Neural cell (in vitro differentiated cells): ENCODE measurements around the gene PCDHAC2. TPM values are rescaled to one million over a fixed set of nuclear protein-coding genes. Genes with fewer than 3 reads are reported as not detected.

ENCODE experiments used
- H2AFZ ChIP-seq: fragments of 200-600, 300-800 bp; sonication (generic), shearing (Covaris generic); 2 replicates; pipeline ENCODE4 v1.6.0; 2014; ENCODE audit warnings: low read depth, mild to moderate bottlenecking, antibody characterized with exemption, low read length, moderate library complexity
- H3F3A ChIP-seq: fragments of 200-600 bp; shearing (Covaris generic); 2 replicates; pipeline ENCODE4 v1.6.1; 2016; ENCODE audit warnings: mild to moderate bottlenecking, moderate library complexity, mixed read lengths, antibody characterized with exemption, low read length; ENCODE audit not compliant: insufficient read depth, poor library complexity, severe bottlenecking
- H3K27ac ChIP-seq: fragments of 200-600, 300-800 bp; sonication (generic), shearing (Covaris generic); 2 replicates; pipeline ENCODE4 v1.5.1; 2014; ENCODE audit warnings: mild to moderate bottlenecking, low read length, moderate library complexity
- H3K27me3 ChIP-seq: fragments of 300-800, 200-600 bp; sonication (generic), shearing (Covaris generic); 2 replicates; pipeline ENCODE4 v1.6.0; 2014; ENCODE audit warnings: mild to moderate bottlenecking, low read depth, low read length, moderate library complexity; ENCODE audit not compliant: insufficient read depth
- H3K36me3 ChIP-seq: fragments of 300-800, 200-600 bp; sonication (generic), shearing (Covaris generic); 2 replicates; pipeline ENCODE4 v1.5.1; 2014; ENCODE audit warnings: mild to moderate bottlenecking, antibody characterized with exemption, low read length, moderate library complexity; ENCODE audit not compliant: insufficient read depth
- H3K4me2 ChIP-seq: fragments of 300-800, 200-600 bp; sonication (generic), shearing (Covaris generic); 2 replicates; pipeline ENCODE4 v1.6.0; 2014; ENCODE audit warnings: mild to moderate bottlenecking, low read length
- H3K4me3 ChIP-seq: fragments of 300-800, 200-600 bp; sonication (generic), shearing (Covaris generic); 2 replicates; pipeline ENCODE4 v1.5.1; 2014; ENCODE audit warnings: mild to moderate bottlenecking, low read length, moderate library complexity
- H3K79me2 ChIP-seq: fragments of 200-600 bp; shearing (Covaris generic); replicated peaks from 2 replicates; pipeline ENCODE4 v1.6.0; 2014; ENCODE audit warnings: mild to moderate bottlenecking, low read length, moderate library complexity; ENCODE audit not compliant: insufficient read depth
- H3K9ac ChIP-seq: fragments of 300-800, 200-600 bp; sonication (generic), shearing (Covaris generic); 2 replicates; pipeline ENCODE4 v1.6.1; 2016; ENCODE audit warnings: mild to moderate bottlenecking, low read length, mixed read lengths
- H3K9me2 ChIP-seq: fragments of 200-600 bp; shearing (Covaris generic); 2 replicates; pipeline ENCODE4 v1.6.1; 2016; ENCODE audit warnings: mild to moderate bottlenecking, low read length, mixed read lengths; ENCODE audit not compliant: insufficient read depth
- H3K9me3 ChIP-seq: fragments of 200-600, 300-800 bp; sonication (generic), shearing (Covaris generic); 2 replicates; pipeline ENCODE4 v1.6.1; 2016; ENCODE audit warnings: mild to moderate bottlenecking, mixed run types, low read length, moderate library complexity, mixed read lengths
- H4K20me1 ChIP-seq: fragments of 200-600 bp; shearing (Covaris generic); 2 replicates; pipeline ENCODE4 v1.6.1; 2016; ENCODE audit warnings: mild to moderate bottlenecking, mixed run types; ENCODE audit not compliant: insufficient read depth
- CTCF ChIP-seq: fragments of 450-650 bp; IDR thresholded peaks from 2 replicates; pipeline ENCODE4 v1.5.1; 2014; ENCODE audit warnings: antibody characterized with exemption, mild to moderate bottlenecking, moderate library complexity; ENCODE audit not compliant: poor library complexity, severe bottlenecking
- EP300 ChIP-seq: fragments of 450-650 bp; conservative IDR thresholded peaks from 2 replicates; pipeline ENCODE4 v1.6.1; 2014; ENCODE audit warnings: antibody characterized with exemption, mild to moderate bottlenecking, moderate library complexity; ENCODE audit not compliant: poor library complexity, severe bottlenecking
- EZH2 ChIP-seq: fragments of 200-600, 300-800 bp; shearing (Covaris generic), sonication (generic); IDR thresholded peaks from 2 replicates; pipeline ENCODE4 v1.6.1; 2014; ENCODE audit warnings: antibody characterized with exemption, low read length, borderline replicate concordance, mild to moderate bottlenecking; ENCODE audit not compliant: insufficient read depth, poor library complexity, severe bottlenecking
- POLR2AphosphoS5 ChIP-seq: IDR thresholded peaks from 2 replicates; pipeline ENCODE4 v1.6.1; 2012
- RAD21 ChIP-seq: fragments of 450-650 bp; conservative IDR thresholded peaks from 2 replicates; pipeline ENCODE4 v1.6.1; 2014; ENCODE audit warnings: antibody characterized with exemption, mild to moderate bottlenecking, moderate library complexity
- SMC3 ChIP-seq: fragments of 450-650 bp; conservative IDR thresholded peaks from 2 replicates; pipeline ENCODE4 v1.6.1; 2014; ENCODE audit warnings: antibody characterized with exemption, mild to moderate bottlenecking, moderate library complexity; ENCODE audit not compliant: poor library complexity
- TAF1 ChIP-seq: IDR thresholded peaks from 2 replicates; pipeline ENCODE4 v1.6.1; 2012; ENCODE audit warnings: low read depth
- polyA plus RNA-seq: library from polyadenylated mRNA; depleted of rRNA; stranded (reverse); fragments of >200 nt; gene quantifications from 2 replicates; pipeline ENCODE4 v1.2.3, GENCODE V29; 2014
- TF ChIP-seq, protein P1 (sequence below): IDR thresholded peaks from 2 replicates; pipeline ENCODE4 v1.6.1; 2012; ENCODE audit warnings: borderline replicate concordance

Gene PCDHAC2
- polyA plus RNA-seq, 1 donor from 2014 or later, result 7.6 TPM

- Histone ChIP-seq H3K9me3 (no peaks in the 10 kb centered on the region), H3F3A (peaks cover 8% of the 10 kb centered on the region), H3K27me3 (no peaks in the 10 kb centered on the region), H3K79me2 (peaks cover 7% of the 10 kb centered on the region), H2AFZ (peak overlapping the region; percentile 22), H3K27ac (peak overlapping the region; percentile 89), H3K36me3 (no peaks in the 10 kb centered on the region), H4K20me1 (no peaks in the 10 kb centered on the region), H3K4me2 (peak overlapping the region; percentile 77), H3K9me2 (no peaks in the 10 kb centered on the region), H3K9ac (peak overlapping the region; percentile 79), H3K4me3 (peak overlapping the region; percentile 66)
- TF ChIP-seq SMC3 (no peak), RAD21 (no peak), EP300 (no peak), EZH2 (no peak), TAF1 (no peak), POLR2AphosphoS5 (peak; percentile 29), CTCF (no peak)
- TF ChIP-seq, protein P1, sequence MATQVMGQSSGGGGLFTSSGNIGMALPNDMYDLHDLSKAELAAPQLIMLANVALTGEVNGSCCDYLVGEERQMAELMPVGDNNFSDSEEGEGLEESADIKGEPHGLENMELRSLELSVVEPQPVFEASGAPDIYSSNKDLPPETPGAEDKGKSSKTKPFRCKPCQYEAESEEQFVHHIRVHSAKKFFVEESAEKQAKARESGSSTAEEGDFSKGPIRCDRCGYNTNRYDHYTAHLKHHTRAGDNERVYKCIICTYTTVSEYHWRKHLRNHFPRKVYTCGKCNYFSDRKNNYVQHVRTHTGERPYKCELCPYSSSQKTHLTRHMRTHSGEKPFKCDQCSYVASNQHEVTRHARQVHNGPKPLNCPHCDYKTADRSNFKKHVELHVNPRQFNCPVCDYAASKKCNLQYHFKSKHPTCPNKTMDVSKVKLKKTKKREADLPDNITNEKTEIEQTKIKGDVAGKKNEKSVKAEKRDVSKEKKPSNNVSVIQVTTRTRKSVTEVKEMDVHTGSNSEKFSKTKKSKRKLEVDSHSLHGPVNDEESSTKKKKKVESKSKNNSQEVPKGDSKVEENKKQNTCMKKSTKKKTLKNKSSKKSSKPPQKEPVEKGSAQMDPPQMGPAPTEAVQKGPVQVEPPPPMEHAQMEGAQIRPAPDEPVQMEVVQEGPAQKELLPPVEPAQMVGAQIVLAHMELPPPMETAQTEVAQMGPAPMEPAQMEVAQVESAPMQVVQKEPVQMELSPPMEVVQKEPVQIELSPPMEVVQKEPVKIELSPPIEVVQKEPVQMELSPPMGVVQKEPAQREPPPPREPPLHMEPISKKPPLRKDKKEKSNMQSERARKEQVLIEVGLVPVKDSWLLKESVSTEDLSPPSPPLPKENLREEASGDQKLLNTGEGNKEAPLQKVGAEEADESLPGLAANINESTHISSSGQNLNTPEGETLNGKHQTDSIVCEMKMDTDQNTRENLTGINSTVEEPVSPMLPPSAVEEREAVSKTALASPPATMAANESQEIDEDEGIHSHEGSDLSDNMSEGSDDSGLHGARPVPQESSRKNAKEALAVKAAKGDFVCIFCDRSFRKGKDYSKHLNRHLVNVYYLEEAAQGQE, result no peak
These were observed 35.7 kb downstream of the PCDHAC2 start for GRCh38 chr5:141001844-141002604.

GRCh38 chr5:141002605-141002965 is 36.3 kb downstream of the PCDHAC2 start:
- TF ChIP-seq, protein P1, result no peak
- TF ChIP-seq CTCF, result no peak

More at GRCh38 chr5:141002605-141002965, 36.3 kb downstream of the PCDHAC2 start:
- Histone ChIP-seq H3K9me3 (no peaks in the 10 kb centered on the region), H3K79me2 (peaks cover 7% of the 10 kb centered on the region), H4K20me1 (no peaks in the 10 kb centered on the region), H2AFZ (peak overlapping the region; percentile 22), H3K4me3 (peak overlapping the region; percentile 66), H3K9ac (peak overlapping the region; percentile 79), H3K27me3 (no peaks in the 10 kb centered on the region), H3K9me2 (no peaks in the 10 kb centered on the region), H3F3A (peaks cover 8% of the 10 kb centered on the region), H3K27ac (peak overlapping the region; percentile 89), H3K36me3 (no peaks in the 10 kb centered on the region), H3K4me2 (no peak overlapping the region)
